Rectal smooth muscle tissue (tissue), 1 donor: ENCODE measurements around the gene COX10.

ENCODE experiments used
- H3K27ac ChIP-seq: one replicate; pipeline ENCODE4 v1.7.0; 2013; ENCODE audit warnings: low read depth, low read length, inconsistent platforms
- H3K27me3 ChIP-seq: one replicate; pipeline ENCODE4 v1.7.0; 2013; ENCODE audit warnings: low read length; ENCODE audit not compliant: control insufficient read depth, insufficient read depth
- H3K36me3 ChIP-seq: one replicate; pipeline ENCODE4 v1.7.0; 2013; ENCODE audit warnings: low read length; ENCODE audit not compliant: control insufficient read depth, insufficient read depth
- H3K4me1 ChIP-seq: one replicate; pipeline ENCODE4 v1.7.0; 2013; ENCODE audit warnings: low read length; ENCODE audit not compliant: control insufficient read depth, insufficient read depth
- H3K4me3 ChIP-seq: one replicate; pipeline ENCODE4 v1.7.0; 2013; ENCODE audit warnings: low read length
- H3K9ac ChIP-seq: one replicate; pipeline ENCODE4 v1.7.0; 2013; ENCODE audit warnings: low read length

The COX10 gene

GRCh38 chr17:14112407-14112806 is 43.1 kb downstream of the COX10 start:
- H3K27me3 ChIP-seq, result no peaks in the 10 kb centered on the region
- H3K27ac ChIP-seq, result no peak overlapping the region
- no peaks in the 10 kb centered on the region for H3K36me3 ChIP-seq
- H3K9ac ChIP-seq, result no peak overlapping the region
- H3K4me1 ChIP-seq, result no peaks in the 10 kb centered on the region
- no peak overlapping the region for H3K4me3 ChIP-seq

DNA sequence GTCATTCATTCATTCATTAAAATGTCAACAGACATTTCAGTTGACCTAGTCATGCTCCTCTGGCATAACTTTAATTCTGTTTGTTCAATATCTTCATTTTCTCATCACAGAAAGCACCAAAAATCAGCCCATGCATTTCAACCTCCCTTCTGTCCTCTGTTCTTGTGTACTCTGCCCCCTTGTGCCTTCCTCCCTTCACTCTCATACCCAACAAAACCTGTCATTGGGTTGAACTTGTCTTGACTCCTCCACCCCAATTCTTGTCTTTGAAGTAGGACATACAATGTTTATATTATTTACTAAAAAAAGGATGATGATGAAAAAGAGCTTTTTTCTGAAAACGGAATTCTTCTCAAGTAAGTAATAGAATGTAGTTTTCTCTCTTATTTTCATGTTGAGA is 43.8 kb downstream of the COX10 start:
- H3K36me3 ChIP-seq, result no peaks in the 10 kb centered on the region
- H3K4me1 ChIP-seq, result no peaks in the 10 kb centered on the region
- no peak overlapping the region for H3K9ac ChIP-seq
- H3K27me3 ChIP-seq, result no peaks in the 10 kb centered on the region
- H3K4me3 ChIP-seq, result no peak overlapping the region
- H3K27ac ChIP-seq, result no peak overlapping the region

GRCh38 chr17:14116263-14117024 is 47.1 kb downstream of the COX10 start:
- Histone ChIP-seq H3K36me3 (no peaks in the 10 kb centered on the region), H3K27ac (no peak overlapping the region), H3K9ac (no peak overlapping the region), H3K4me1 (no peaks in the 10 kb centered on the region), H3K27me3 (no peaks in the 10 kb centered on the region), H3K4me3 (no peak overlapping the region)

- Histone ChIP-seq H3K4me3 (no peak overlapping the region), H3K9ac (no peak overlapping the region), H3K36me3 (no peaks in the 10 kb centered on the region), H3K27me3 (no peaks in the 10 kb centered on the region), H3K4me1 (peaks cover 2% of the 10 kb centered on the region), H3K27ac (no peak overlapping the region)
These were observed 49.6 kb downstream of the COX10 start for GRCh38 chr17:14118951-14119350.

- Histone ChIP-seq H3K27me3 (no peaks in the 10 kb centered on the region), H3K36me3 (no peaks in the 10 kb centered on the region), H3K4me3 (no peak overlapping the region), H3K9ac (no peak overlapping the region), H3K27ac (no peak overlapping the region), H3K4me1 (peaks cover 2% of the 10 kb centered on the region)
These were observed 50.2 kb downstream of the COX10 start for GRCh38 chr17:14119546-14119945.

DNA sequence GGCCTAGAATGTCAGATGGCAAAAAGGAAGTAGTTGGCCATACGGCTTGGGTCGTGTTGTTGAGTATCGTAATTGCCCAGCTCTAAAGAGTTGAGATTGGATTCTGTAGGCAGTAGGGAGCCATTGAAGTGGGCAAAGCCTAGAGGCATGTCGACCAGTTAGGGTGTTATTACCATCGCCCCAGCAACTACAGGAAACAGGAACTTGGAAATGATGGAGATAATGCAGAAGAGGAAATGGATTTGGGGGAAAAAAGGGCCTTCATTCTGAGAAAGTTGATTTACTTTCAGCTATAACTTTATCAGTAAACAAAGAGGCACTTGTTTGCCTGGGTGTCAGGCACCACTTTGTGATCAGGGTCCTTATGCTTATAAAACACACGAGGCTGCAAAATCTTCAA is 52.6 kb downstream of the COX10 start:
- no peak overlapping the region for H3K27ac ChIP-seq
- H3K4me3 ChIP-seq, result no peak overlapping the region
- H3K36me3 ChIP-seq, result no peaks in the 10 kb centered on the region
- no peak overlapping the region for H3K9ac ChIP-seq
- H3K4me1 ChIP-seq, result peaks cover 2% of the 10 kb centered on the region
- no peaks in the 10 kb centered on the region for H3K27me3 ChIP-seq

DNA sequence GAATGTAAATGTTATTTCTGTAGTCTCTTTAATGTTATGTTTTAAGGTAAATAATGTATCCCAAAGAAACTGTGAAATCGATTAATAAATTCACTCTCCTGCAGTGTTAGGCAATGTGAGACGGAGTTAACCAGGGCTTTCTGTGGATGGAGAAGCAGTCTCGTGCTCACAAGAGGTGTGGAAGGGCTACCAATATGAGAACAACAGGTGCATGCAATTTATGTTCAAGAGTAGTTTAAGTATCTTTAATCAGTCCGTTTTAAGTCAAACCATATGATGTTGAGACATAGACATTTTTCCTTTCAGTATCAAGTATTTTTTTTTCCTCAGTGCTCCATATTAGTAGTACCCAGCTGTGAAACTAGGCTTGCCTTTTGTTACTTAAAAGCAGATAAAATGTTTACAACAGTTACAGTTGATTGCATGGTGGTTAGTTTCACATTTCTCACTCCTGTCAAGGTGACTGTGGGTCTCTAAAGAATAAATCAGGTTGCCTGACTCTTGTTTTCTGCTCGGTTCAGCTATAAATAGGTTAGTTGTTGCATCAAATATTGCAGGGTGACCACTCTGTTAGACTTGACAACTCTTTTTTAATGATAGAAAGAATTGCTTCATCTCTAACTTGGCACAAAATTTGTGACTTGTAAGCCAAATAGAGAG is 54.4 kb downstream of the COX10 start:
- no peak overlapping the region for H3K4me3 ChIP-seq
- H3K27me3 ChIP-seq, result no peaks in the 10 kb centered on the region
- peaks cover 2% of the 10 kb centered on the region for H3K4me1 ChIP-seq
- no peaks in the 10 kb centered on the region for H3K36me3 ChIP-seq
- H3K27ac ChIP-seq, result no peak overlapping the region
- no peak overlapping the region for H3K9ac ChIP-seq

- Histone ChIP-seq H3K4me3 (no peak overlapping the region), H3K36me3 (no peaks in the 10 kb centered on the region), H3K9ac (no peak overlapping the region), H3K27me3 (no peaks in the 10 kb centered on the region), H3K4me1 (peaks cover 2% of the 10 kb centered on the region), H3K27ac (no peak overlapping the region)
These were observed 55.5 kb downstream of the COX10 start for GRCh38 chr17:14124854-14125253.

DNA sequence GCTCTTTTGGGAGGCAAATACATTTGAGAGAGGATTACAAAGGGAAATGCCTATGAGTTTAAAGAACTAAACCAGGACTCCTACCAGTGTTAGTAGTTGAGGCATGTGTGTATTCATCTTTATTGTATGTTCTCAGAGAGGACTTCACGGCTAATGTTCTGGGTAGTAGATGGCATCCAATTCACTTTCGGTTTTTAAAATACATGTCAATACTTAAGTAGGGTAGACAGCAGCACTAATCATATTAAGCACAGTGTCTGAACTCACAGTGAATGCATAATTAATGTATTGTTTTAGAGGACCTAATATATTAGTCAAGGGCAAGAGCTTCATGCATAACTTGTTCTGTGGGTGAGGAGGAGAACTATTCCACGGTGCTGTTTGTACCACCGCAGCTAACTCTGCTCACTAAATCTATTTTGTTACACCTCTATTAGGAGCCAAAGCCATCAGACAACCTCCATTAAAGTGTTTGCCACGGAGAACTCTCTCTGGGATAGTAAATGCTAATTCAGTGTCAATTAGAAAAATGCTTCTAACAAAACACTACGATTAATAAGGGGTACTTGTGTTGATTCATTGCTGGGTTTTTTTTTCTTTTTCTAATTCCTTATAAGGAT is 56.3 kb downstream of the COX10 start:
- H3K27me3 ChIP-seq, result no peaks in the 10 kb centered on the region
- H3K36me3 ChIP-seq, result no peaks in the 10 kb centered on the region
- H3K4me3 ChIP-seq, result no peak overlapping the region
- no peak overlapping the region for H3K27ac ChIP-seq
- no peak overlapping the region for H3K9ac ChIP-seq
- H3K4me1 ChIP-seq, result peaks cover 2% of the 10 kb centered on the region

DNA sequence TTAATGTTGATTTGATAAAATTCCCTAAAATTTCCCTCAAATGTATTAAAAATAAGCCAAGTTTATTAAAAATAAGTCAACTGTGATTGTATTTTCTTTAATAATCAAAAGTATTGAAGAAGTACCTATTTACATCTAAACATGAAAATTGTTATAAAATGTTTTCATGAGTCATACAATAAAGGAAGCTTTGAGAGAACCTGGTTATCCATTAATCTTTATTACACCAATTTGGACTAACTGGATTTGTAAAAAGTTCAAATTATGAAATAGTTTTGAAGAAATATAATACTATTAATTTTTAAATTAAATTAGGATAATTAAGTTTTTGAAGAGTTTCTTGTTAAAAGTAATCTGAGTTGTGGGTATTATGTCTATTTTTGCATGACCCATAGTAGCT is 63.8 kb downstream of the COX10 start:
- Histone ChIP-seq H3K9ac (no peak overlapping the region), H3K4me1 (no peaks in the 10 kb centered on the region), H3K4me3 (no peak overlapping the region), H3K36me3 (no peaks in the 10 kb centered on the region), H3K27me3 (no peaks in the 10 kb centered on the region), H3K27ac (no peak overlapping the region)

DNA sequence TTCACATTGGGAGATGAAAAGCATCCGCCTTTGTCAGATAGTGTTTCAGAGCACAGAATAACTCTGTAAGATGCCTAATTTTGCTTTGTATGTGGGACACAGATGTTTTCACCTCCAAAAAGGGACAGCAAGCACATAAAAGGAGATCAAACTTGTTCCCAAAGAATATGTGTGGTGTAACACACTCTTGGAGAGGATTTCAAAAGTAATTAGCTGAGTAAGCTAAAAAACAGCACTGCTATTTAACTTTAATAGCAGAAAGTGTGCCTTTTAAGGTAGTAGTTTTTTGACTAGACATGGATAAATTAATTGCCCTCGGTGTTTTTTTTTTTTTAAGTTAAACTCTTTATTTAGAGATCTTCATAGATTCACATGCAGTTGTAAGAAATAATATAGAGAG is 65.2 kb downstream of the COX10 start:
- Histone ChIP-seq H3K4me1 (no peaks in the 10 kb centered on the region), H3K4me3 (no peak overlapping the region), H3K36me3 (no peaks in the 10 kb centered on the region), H3K27ac (no peak overlapping the region), H3K9ac (no peak overlapping the region), H3K27me3 (no peaks in the 10 kb centered on the region)

- H3K36me3 ChIP-seq, result no peaks in the 10 kb centered on the region
- H3K27me3 ChIP-seq, result no peaks in the 10 kb centered on the region
- H3K4me3 ChIP-seq, result no peak overlapping the region
- no peak overlapping the region for H3K27ac ChIP-seq
- no peak overlapping the region for H3K9ac ChIP-seq
- no peaks in the 10 kb centered on the region for H3K4me1 ChIP-seq
These were observed 66.7 kb downstream of the COX10 start for GRCh38 chr17:14135906-14136590.
